Measurements from ENCODE around the gene PMPCB.

DNA sequence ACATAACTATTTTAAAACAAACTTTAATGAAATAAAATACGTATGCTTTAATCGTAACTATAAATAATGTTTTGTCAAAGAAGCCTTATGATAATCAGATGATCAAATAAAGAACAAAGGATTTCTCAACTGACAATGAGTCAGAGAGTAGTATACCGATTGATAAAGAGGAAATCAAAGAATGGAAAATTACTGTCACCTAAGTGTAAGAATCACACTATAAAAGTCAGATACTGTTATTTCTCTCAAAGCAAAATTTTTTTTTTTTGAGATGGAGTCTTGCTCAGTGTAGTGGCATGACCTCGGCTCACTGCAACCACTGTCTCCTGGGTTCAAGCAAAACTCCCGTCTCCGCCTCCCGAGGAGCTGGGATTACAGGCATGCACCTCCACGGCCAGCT is 28.5 kb downstream of the PMPCB start:
- TF ChIP-seq, protein P1, sequence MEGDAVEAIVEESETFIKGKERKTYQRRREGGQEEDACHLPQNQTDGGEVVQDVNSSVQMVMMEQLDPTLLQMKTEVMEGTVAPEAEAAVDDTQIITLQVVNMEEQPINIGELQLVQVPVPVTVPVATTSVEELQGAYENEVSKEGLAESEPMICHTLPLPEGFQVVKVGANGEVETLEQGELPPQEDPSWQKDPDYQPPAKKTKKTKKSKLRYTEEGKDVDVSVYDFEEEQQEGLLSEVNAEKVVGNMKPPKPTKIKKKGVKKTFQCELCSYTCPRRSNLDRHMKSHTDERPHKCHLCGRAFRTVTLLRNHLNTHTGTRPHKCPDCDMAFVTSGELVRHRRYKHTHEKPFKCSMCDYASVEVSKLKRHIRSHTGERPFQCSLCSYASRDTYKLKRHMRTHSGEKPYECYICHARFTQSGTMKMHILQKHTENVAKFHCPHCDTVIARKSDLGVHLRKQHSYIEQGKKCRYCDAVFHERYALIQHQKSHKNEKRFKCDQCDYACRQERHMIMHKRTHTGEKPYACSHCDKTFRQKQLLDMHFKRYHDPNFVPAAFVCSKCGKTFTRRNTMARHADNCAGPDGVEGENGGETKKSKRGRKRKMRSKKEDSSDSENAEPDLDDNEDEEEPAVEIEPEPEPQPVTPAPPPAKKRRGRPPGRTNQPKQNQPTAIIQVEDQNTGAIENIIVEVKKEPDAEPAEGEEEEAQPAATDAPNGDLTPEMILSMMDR (IDR thresholded peaks at IDR 0.05) = no peak
- no peak for TF ChIP-seq EZH2 (IDR thresholded peaks at IDR 0.05; ENCODE audit: borderline replicate concordance, insufficient read depth, low read depth, low read length, poor library complexity, severe bottlenecking)
